ENCODE results near the gene MARCHF5.
A peak's percentile ranks its signal among the peaks of the same experiment; 100 is the strongest.
"Not testable (repeated sequence)": the region's sequence is repeated elsewhere in the genome, so short reads cannot be mapped to it uniquely, and the experiment has no call there.

MARCHF5 gene

GRCh38 chr10:92384741-92385140, 93.8 kb downstream of the MARCHF5 start:
- FAIRE-seq, result no peak
- TF ChIP-seq SPI1 (IDR thresholded peaks at IDR 0.05; ENCODE audit: low read depth, low read length), result no peak
- no peak for TF ChIP-seq POLR2A (IDR thresholded peaks at IDR 0.05; ENCODE audit: low read depth, low read length)
- no peak for TF ChIP-seq PAX5 (IDR thresholded peaks at IDR 0.05; ENCODE audit: insufficient read depth, low read length, severe bottlenecking)
- no peak for TF ChIP-seq TAF1 (IDR thresholded peaks at IDR 0.05; ENCODE audit: low read depth, low read length)
- TF ChIP-seq POU2F2 (IDR thresholded peaks at IDR 0.05; ENCODE audit: low read depth, low read length), result no peak
- no peak for TF ChIP-seq POLR2AphosphoS5 (IDR thresholded peaks at IDR 0.05; ENCODE audit: low read depth, low read length)

DNA sequence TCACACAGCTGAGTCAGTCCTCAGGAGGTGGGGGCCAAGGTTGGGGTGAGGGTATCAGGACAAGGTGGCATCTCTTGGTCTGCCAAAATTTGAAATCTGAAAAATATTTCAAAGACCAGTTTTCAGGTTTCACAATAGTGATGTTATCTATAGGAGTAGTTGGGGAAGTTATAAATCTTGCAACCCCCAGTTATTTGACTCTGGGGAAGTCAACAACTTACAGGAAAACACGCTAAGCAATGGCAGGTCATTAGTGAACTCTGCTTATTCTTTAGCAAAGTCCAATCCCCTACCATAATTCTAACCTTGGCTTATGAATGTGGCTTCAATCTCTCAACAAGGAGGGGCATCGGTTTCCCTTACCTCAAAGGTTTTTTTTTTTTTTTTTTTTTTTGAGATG, 94.9 kb downstream of the MARCHF5 start:
- FAIRE-seq, result no peak
- no peak for DNase-seq (ENCODE audit: insufficient read length, low spot score)
- TF ChIP-seq TAF1 (IDR thresholded peaks at IDR 0.05; ENCODE audit: low read depth, low read length), result no peak
- TF ChIP-seq POU2F2 (IDR thresholded peaks at IDR 0.05; ENCODE audit: low read depth, low read length), result no peak
- no peak for TF ChIP-seq PAX5 (IDR thresholded peaks at IDR 0.05; ENCODE audit: insufficient read depth, low read length, severe bottlenecking)
- TF ChIP-seq POLR2AphosphoS5 (IDR thresholded peaks at IDR 0.05; ENCODE audit: low read depth, low read length), result no peak

More at GRCh38 chr10:92384741-92385140, 93.8 kb downstream of the MARCHF5 start:
- DNase-seq (ENCODE audit: insufficient read length, low spot score), result no peak

DNA sequence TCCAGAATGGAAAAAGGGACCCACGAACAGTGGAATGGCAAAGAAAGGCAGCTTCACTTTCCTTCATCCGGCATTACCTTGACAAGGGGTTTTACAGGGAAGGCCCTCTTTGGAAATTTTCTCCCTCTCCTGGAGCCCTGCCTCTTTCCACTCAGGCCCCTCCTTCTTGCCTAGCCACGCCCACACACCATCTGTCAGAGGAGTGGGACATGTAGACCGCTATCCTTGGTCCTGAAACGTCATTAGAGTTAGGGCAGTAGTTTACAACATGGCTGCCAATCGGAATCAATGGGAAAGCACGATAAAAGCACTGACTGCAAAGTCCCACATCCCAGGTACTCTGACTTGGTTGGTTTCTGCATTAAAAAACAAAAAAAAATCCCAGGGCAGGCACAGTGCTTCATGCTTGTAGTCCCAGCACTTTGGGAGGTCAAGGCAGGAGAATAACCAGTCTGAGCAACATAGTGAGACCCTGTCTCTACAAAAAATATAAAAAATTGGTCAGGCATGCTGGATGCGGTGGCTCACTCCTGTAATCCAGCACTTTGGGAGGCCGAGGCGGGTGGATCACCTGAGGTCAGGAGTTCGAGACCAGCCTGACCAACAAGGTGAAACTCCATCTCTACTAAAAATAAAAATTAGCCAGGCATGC, 96.4 kb downstream of the MARCHF5 start:
- DNase-seq (ENCODE audit: insufficient read length, low spot score) (no peak), FAIRE-seq (no peak)
- no peak for TF ChIP-seq SPI1 (IDR thresholded peaks at IDR 0.05; ENCODE audit: low read depth, low read length)
- TF ChIP-seq POLR2A (IDR thresholded peaks at IDR 0.05; ENCODE audit: low read depth, low read length), result no peak
- TF ChIP-seq PAX5 (IDR thresholded peaks at IDR 0.05; ENCODE audit: insufficient read depth, low read length, severe bottlenecking), result no peak
- TF ChIP-seq POU2F2 (IDR thresholded peaks at IDR 0.05; ENCODE audit: low read depth, low read length), result no peak
- no peak for TF ChIP-seq POLR2AphosphoS5 (IDR thresholded peaks at IDR 0.05; ENCODE audit: low read depth, low read length)
- TF ChIP-seq TAF1 (IDR thresholded peaks at IDR 0.05; ENCODE audit: low read depth, low read length), result no peak

DNA sequence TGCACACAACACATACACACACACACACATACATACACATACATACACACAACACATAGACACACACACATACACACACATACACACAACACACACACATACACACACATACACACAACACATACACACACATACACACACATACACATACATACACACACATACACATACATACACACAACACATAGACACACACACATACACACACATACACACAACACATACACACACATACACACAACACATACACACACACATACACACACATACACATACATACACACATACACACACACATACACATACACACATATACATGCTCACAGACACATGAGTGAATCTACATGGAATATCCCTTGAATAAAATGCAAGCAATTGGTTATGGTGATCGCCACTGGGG, 102.2 kb downstream of the MARCHF5 start:
- DNase-seq (ENCODE audit: insufficient read length, low spot score), result not testable (repeated sequence)
- peak; percentile 72 for FAIRE-seq

DNA sequence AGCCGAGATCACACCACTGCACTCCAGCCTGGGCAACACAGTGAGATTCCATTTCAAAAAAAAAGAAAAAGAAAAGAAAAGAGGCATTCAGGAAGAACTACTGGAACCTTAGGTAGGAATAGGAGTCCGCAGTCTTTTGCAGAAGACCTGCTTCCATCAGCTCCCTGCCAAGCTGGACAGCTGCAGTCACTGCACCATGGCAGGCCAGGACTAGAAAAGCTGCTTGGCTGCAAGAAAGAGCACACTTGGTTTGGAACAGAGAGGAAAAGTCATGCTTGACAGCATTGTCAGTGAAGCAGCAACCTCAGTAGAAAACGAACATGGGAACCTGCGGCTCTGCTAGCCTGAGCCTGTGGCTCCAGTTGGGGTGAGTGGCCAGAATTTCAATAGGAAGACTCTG, 104.3 kb downstream of the MARCHF5 start:
- TF ChIP-seq POLR2AphosphoS5 (IDR thresholded peaks at IDR 0.05; ENCODE audit: low read depth, low read length) (no peak), SPI1 (IDR thresholded peaks at IDR 0.05; ENCODE audit: low read depth, low read length) (no peak), TAF1 (IDR thresholded peaks at IDR 0.05; ENCODE audit: low read depth, low read length) (no peak), POLR2A (IDR thresholded peaks at IDR 0.05; ENCODE audit: low read depth, low read length) (no peak), PAX5 (IDR thresholded peaks at IDR 0.05; ENCODE audit: insufficient read depth, low read length, severe bottlenecking) (no peak), POU2F2 (IDR thresholded peaks at IDR 0.05; ENCODE audit: low read depth, low read length) (no peak)
- no peak for FAIRE-seq
- no peak for DNase-seq (ENCODE audit: insufficient read length, low spot score)

- not testable (repeated sequence) for FAIRE-seq; DNase-seq (ENCODE audit: insufficient read length, low spot score)
These were observed 111.3 kb downstream of the MARCHF5 start for GRCh38 chr10:92402234-92402633.

All from GM12891 (cell line).